Fibroblast of pulmonary artery (primary cell): ENCODE measurements around the gene RTN4IP1.

Experiments used
- DNase-seq: peaks from one replicate; pipeline ENCODE4 v3.0.0-alpha.2; 2010; ENCODE audit warnings: low read depth
- H3K4me3 ChIP-seq: replicated peaks from 2 replicates; pipeline ENCODE4 v1.5.1; 2011; ENCODE audit warnings: low read depth, mild to moderate bottlenecking, control low read depth, low read length, moderate library complexity
- CTCF ChIP-seq: IDR thresholded peaks from 2 replicates; pipeline ENCODE4 v1.5.1; 2011; ENCODE audit warnings: mild to moderate bottlenecking, control low read depth, low read length, inconsistent platforms; ENCODE audit errors: missing control alignments

The RTN4IP1 gene

GRCh38 chr6:106547601-106548453 lies 81.5 kb downstream of the RTN4IP1 start:
- H3K4me3 ChIP-seq = no peak overlapping the region
- DNase-seq = peak; percentile 60

GRCh38 chr6:106546691-106547414 lies 82.4 kb downstream of the RTN4IP1 start:
- TF ChIP-seq CTCF = no peak
- DNase-seq = peak; percentile 76
- H3K4me3 ChIP-seq = no peak overlapping the region

More at GRCh38 chr6:106547601-106548453, 81.5 kb downstream of the RTN4IP1 start:
- no peak for TF ChIP-seq CTCF

GRCh38 chr6:106546261-106546690 lies 83.0 kb downstream of the RTN4IP1 start:
- no peak for TF ChIP-seq CTCF
- H3K4me3 ChIP-seq = no peak overlapping the region
- peak; percentile 61 for DNase-seq

- no peak overlapping the region for H3K4me3 ChIP-seq
- peak; percentile 39 for DNase-seq
- no peak for TF ChIP-seq CTCF
These were observed 88.4 kb downstream of the RTN4IP1 start for GRCh38 chr6:106540907-106541306.

DNA sequence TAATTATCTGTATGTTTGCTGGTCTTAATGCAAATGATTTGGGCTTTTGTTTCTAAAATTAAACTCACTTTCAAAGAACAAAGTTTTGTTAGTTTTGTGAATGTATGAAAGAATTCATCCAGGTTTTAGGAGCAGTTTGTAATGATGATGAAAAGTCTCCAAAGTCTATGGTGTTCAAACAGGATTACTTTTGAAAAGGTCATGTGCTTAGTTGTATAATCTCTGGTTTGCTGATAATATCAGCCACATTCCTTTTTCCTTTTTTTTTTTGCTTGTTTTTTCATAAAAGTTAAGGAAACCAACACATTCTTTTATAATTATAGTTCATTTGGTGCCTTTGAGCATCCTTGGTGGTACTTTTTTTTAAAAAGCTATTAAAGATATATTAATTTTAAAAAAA lies 88.9 kb downstream of the RTN4IP1 start:
- no peak for TF ChIP-seq CTCF
- no peak overlapping the region for H3K4me3 ChIP-seq
- DNase-seq = no peak

DNA sequence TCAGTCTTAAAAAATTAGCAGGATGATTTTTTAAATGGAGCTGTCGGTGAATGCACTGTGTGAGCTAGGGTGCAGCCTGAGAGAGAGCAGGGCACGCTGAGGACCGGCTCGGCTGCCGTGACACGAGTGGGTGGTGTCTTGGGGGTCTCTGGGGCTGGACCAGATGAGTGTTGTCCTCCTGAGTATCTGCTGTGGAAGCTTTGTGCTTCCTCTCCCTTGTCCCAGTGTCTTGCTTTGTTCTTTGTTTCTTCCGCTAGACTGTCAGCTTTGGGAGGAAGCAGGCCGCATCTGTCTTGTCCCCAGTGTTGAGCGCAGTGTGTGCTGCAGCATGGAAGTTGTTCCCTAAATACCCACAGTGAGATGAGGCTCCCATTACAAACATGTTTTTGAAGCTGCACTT lies 89.4 kb downstream of the RTN4IP1 start:
- no peak for DNase-seq
- TF ChIP-seq CTCF = no peak
- no peak overlapping the region for H3K4me3 ChIP-seq
